NOMO-1 treated with dmso at 0.1 percent for 144 hours (cell line): ENCODE results near the gene CIAO3.
"Not testable (repeated sequence)": the region's sequence is repeated elsewhere in the genome, so short reads cannot be mapped to it uniquely, and the experiment has no call there.

ENCODE experiments used
- DNase-seq: peaks from one replicate; lab custom pipeline; 2025; ENCODE audit not compliant: unreplicated experiment; lab: John Stamatoyannopoulos, UW

The CIAO3 gene

DNA sequence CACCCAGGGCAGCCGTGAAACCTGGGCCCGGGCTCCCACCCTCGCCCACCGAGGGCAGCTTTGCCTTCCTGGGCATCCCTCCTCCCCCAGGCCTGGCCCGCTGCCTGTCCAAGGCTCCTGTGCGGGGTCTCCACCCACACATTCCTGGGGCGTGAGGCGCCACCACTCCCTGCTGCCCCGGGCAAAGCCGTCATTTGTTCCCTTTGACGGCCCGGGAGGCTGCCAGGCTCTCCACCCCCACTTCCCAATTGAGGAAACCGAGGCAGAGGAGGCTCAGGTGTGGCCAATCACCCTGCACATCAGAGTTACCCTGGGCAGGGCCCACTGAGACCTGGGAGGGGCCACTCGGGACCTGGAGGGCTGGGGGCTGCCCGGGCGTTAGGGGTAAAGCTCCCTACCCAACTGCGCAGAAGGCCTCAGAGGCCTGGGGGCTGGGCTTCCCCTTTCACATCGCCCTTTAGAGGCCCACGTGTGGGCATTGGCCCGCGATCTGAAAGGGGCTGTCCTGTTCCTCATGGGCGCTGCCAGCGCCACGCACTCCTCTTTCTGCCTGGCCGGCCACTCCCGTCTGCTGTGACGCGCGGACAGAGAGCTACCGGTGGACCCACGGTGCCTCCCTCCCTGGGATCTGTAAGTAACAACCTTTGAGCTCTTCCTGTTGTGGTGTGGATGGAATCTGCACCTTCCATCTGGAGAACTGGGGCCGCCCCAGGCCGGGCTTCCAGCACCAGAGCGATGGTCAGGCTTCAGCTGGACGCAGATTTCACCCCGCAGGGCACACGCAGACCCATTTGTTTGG lies 19.9 kb upstream of the CIAO3 start, which contains the start of gene MSLN:
TSS of gene MSLN (plus strand) at position 190 of the 799 bp plus-strand sequence. CDS start 1,947 bp downstream, outside the sequence.
- DNase-seq = peak; percentile 86

- no peak for DNase-seq
These were observed 19.3 kb upstream of the CIAO3 start for GRCh38 chr16:760065-760464.

- no peak for DNase-seq
These were observed 18.5 kb upstream of the CIAO3 start for GRCh38 chr16:759110-759910.

DNA sequence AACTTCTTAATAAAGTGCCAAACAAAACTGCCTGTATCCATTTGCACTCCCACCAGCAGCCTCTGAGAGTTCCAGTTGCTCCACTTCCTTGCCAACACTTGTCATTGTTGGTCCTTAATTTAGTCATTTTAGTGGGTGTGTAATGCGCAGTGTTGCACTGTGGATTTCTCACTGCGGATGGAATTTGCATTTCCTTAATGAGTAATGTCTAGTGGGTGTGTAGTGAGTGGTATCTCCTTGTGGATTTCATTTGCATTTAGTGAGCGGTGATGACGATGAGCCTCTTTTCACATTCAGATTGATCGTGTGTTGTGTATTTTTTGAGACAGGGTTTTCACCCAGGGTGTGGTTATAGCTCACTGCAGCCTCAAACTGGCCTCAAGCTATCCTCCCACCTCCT lies 15.6 kb upstream of the CIAO3 start:
- no peak for DNase-seq

DNA sequence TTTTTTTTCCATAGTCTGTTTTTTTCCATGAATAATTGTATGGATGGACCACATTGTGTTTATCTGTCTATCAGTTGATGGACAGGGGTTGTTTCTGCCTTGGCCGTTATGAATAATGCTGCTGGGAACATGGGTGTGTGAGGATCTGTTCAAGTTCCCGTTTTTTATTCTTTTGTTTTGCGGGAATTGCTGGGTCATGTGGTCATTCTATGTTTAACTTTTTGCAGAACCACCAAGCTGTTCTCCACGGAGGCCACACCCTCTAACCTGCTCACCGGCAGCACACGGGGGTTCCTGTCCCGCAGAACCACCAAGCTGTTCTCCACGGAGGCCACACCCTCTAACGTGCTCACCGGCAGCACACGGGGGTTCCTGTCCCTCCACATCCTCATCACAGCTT lies 13.9 kb upstream of the CIAO3 start:
- DNase-seq = peak; percentile 44

- DNase-seq = not testable (repeated sequence)
These were observed 13.4 kb upstream of the CIAO3 start for GRCh38 chr16:754121-754607.

DNA sequence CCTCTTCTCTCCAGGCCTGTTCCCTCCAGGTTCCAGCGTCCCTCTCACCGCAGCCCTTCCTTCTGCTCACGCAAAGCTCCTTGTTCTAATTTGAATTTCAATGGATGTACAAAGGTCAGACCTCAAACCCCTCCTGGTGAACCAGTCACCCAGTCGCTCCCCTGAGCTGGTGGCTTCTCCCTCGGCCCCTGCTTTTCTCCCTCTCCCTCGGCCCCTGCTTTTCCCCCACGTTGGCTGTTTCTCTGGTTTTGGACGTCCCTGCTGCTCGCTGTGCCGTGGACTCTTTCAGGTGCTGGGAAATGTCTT lies 11.2 kb upstream of the CIAO3 start:
- no peak for DNase-seq

DNA sequence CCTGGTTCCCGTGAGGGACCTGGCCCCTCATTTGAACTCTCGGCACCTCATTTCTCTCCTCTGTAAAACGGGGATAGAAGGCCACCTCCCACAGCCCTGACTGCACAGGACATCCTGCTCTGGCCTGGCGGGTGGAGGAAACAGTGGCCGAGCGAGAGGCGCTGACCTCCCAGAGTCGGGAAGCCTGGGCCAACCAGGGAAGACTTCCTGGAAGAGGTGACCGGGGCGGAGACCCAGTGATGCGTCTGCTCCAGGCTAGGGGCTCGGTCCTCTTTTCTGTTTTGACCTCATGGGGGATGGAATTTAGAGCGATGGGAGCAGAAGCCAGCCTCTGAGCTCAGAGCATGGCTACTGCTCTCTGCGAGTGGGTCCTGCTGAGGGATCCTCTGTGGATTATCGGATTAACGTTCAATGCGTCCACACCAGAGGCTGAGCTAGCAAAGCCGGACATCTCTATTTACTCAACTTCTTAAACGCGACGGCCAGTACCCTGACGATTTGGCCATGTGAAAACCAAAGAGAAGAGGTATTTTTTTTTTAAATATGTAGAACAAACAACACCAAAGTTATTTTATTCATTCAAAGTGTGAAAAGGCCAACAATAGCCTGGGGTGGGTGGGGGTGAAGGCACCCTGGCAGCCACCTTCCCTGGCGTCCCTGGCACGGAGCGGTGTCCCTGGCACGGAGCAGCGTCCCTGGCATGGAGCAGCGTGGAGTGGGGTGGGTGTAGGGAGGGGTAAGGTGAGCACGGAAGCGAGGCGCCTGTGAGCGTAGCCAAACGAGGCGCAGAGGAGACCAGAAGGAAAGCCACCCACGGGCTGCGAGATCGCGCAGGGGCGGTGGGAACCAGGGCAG lies 10.6 kb upstream of the CIAO3 start:
- no peak for DNase-seq

- DNase-seq = no peak
These were observed 9.7 kb upstream of the CIAO3 start for GRCh38 chr16:750485-750884.

DNA sequence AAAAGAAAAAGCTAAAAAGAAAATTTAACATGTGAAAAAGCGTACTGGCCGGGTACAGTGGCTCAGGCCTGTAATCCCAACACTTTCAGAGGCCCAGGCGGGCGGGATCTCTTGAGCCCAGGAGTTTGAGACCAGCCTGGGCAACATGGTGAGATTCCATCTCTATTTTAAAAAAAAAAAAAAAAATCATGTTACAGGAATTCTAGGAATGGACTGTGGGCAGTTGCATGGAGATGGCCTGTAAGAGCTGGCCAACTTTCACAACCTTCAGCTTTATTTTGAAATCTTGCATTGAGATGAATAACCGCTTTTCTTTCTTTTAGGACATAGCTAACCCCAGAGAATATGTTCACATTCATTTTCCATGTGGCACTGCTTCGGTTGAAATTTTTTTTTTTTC lies 8.2 kb upstream of the CIAO3 start:
- no peak for DNase-seq

DNA sequence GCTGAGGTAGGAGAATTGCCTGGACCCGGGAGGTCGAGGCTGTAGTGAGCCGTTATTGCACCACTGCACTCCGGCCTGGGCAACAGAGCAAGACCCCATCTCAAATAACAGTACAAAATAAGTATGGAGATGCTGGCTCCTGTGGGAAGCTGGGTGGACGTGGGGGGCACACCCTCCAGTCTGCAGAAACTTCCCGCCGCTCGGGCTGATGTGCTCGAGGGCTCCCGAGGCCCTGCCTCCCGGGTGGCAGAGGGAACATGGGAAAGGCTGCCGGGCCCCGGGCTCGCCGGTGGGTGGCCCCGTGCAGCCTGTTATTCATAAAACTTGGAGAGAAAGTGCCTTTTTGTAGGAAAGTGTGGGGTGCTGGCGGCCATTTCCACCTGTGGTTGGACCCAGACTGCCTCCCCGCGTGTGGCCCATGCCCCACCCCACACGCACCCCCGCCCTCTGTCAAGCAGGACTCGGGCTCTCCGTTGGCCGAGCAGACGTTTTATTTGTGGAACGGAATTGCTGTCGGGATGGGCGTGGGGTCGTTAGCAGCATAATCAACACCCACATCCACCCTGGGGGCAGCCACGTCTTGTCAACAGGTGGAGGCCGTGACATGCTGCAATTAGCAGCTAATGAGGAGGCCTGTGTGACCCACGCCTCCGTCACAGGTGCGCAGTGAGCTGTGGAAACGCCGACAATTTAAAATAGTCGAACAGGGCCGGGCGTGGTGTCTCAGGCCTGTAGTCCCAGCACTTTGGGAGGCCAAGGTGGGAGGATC lies 7.4 kb upstream of the CIAO3 start:
- DNase-seq = no peak

- DNase-seq = no peak
These were observed 5.8 kb upstream of the CIAO3 start for GRCh38 chr16:746637-747036.

- no peak for DNase-seq
These were observed 4.9 kb upstream of the CIAO3 start for GRCh38 chr16:745739-746138.

DNA sequence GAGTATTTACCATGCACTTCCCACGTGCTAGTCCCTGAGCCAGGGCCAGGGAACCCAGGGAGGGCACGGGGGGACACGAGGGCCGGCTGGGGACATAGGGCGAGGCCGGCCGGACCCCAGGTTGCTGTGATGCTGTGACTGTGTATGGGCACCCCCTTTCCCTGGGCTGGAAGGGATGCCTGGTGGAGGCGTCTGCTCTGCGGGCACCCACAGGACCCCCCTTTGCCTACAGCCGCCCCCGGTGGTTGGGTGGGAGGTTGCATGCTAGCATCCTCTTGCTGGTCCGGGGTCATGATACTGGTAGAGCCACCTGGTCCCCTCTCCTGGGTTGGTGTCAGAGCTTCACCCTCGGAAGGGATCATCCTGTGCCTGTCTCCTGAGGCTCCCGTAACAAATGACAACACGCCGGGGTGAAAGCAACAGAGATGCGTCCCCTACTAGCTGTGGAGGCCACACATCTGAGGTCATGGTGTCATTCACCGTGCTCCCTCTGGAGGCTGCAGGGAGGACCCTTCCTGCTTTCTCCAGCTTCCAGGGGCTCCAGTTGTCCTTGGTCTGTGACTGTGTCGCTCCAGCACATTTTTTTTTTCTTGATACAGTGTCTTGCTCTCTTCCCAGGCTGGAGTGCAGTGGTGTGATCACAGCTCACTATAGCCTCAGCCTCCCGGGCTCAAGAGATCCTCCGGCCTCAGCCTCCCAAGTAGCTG lies 3.1 kb upstream of the CIAO3 start:
- DNase-seq = no peak

GRCh38 chr16:742894-743293 lies 2.1 kb upstream of the CIAO3 start:
- not testable (repeated sequence) for DNase-seq

GRCh38 chr16:741986-742629 lies 1.3 kb upstream of the CIAO3 start:
- DNase-seq = no peak

DNA sequence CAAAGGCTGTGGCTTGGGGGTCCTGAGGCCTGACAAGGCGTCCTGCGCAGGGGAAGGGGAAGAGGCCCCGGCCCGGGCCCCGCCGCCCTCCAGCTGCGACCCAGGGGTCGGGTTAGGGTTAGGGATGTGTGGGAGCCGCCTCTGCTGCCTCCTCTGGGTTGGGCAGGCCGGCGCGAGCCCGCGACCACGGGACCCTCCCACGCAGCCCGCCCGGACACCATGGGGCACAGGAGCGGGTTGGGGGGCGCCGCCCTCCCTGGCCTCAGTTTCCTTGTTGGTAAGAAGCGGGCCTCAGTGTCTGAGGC lies 386 bp downstream of the CIAO3 start:
- no peak for DNase-seq

GRCh38 chr16:739560-740458 lies 988 bp downstream of the CIAO3 start:
- no peak for DNase-seq
